ENCODE results near the gene NAV2.

- TF ChIP-seq EZH2 (IDR thresholded peaks at IDR 0.05) (no peak), POLR2AphosphoS5 (IDR thresholded peaks at IDR 0.05; ENCODE audit: borderline replicate concordance, low read depth, low read length) (no peak)
Observed at GRCh38 chr11:19712281-19713195, at the start of gene NAV2.

Data from SK-N-MC (cell line).